GM21737 (cell line): ENCODE results near the gene OXT.
"Not testable (repeated sequence)": the region's sequence is repeated elsewhere in the genome, so short reads cannot be mapped to it uniquely, and the experiment has no call there.

Experiments used
- ATAC-seq: cut with Tn5 transposase; IDR thresholded peaks from one replicate; pipeline ENCODE4 v1.9.1; 2021; ENCODE audit warnings: mild to moderate bottlenecking, moderate library complexity; ENCODE audit not compliant: unreplicated experiment

Gene OXT

GRCh38 chr20:3109350-3110302 is 38.2 kb downstream of the OXT start:
- ATAC-seq, result no peak

- no peak for ATAC-seq
These were observed 40.1 kb downstream of the OXT start for GRCh38 chr20:3111507-3111906.

GRCh38 chr20:3111995-3112394 is 40.6 kb downstream of the OXT start:
- ATAC-seq, result no peak

GRCh38 chr20:3115190-3116107 is 44.0 kb downstream of the OXT start:
- ATAC-seq, result no peak

GRCh38 chr20:3116341-3116740 is 44.9 kb downstream of the OXT start:
- no peak for ATAC-seq

DNA sequence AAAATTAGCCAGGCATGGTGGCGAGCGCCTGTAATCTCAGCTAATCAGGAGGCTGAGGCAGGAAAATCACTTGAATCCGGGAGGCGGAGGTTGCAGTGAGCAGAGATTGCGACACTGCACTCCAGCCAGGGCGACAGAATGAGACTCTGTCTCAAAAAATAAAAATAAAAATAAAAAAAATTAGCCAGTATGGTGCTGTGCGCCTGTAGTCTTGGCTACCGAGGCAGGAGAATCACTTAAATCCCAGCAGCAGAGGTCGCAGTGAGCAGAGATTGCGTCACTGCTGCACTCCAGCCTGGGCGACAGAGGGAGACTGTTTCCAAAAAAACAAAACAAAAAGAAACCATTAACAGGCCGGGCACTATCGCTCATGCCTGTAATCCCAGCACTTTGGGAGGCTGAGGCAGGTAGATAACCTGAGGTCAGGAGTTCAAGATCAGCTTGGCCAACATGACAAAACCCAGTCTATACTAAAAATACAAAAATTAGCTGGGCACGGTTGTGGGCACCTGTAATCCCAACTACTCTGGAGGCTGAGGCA is 46.5 kb downstream of the OXT start:
- ATAC-seq, result not testable (repeated sequence)

- no peak for ATAC-seq
These were observed 47.6 kb downstream of the OXT start for GRCh38 chr20:3119044-3119443.

- no peak for ATAC-seq
These were observed 50.0 kb downstream of the OXT start for GRCh38 chr20:3121271-3121911.
